CD14-positive monocyte (primary cell): Measurements from ENCODE around the gene RIPK1. TPM values are rescaled to one million over a fixed set of nuclear protein-coding genes. Genes with fewer than 3 reads are reported as not detected.

Experiments
- DNase-seq, 3 donors: peaks; one replicate each; pipeline ENCODE4 v3.0.0-alpha.2; 2011 to 2022
- H2AFZ ChIP-seq: 2 replicates; pipeline ENCODE4 v1.6.0; 2012; ENCODE audit warnings: mild to moderate bottlenecking, low read depth, low read length, inconsistent platforms; ENCODE audit not compliant: insufficient read depth, poor library complexity, severe bottlenecking
- H3K27ac ChIP-seq, 2 donors: 1 replicate in 1 of 2; 2 replicates in 1 of 2; pipeline ENCODE4 v1.5.1; 2012 to 2013; ENCODE audit warnings: low read length in 2 of 2, control low read depth in 1 of 2, inconsistent platforms in 1 of 2, low read depth in 1 of 2, mild to moderate bottlenecking in 1 of 2
- H3K27me3 ChIP-seq, 2 donors: one replicate each; pipeline versions ENCODE4 v1.6.0 to v1.6.1; 2011 to 2013; ENCODE audit warnings: low read length in 2 of 2; ENCODE audit not compliant: control insufficient read depth in 2 of 2, insufficient read depth in 2 of 2
- H3K36me3 ChIP-seq, 2 donors: replicated peaks in 1 of 2; 1 replicate in 1 of 2; 2 replicates in 1 of 2; pipeline versions ENCODE4 v1.5.1 to v1.6.1; 2012 to 2013; ENCODE audit warnings: low read length in 2 of 2, control low read depth in 1 of 2, inconsistent platforms in 1 of 2, mild to moderate bottlenecking in 1 of 2; ENCODE audit not compliant: insufficient read depth in 2 of 2, control insufficient read depth in 1 of 2
- H3K4me1 ChIP-seq, 2 donors: 1 replicate in 1 of 2; 2 replicates in 1 of 2; pipeline versions ENCODE4 v1.5.1 to v1.6.1; 2012 to 2013; ENCODE audit warnings: low read length in 2 of 2, control low read depth in 1 of 2, inconsistent platforms in 1 of 2, mild to moderate bottlenecking in 1 of 2, moderate library complexity in 1 of 2; ENCODE audit not compliant: insufficient read depth in 2 of 2, control insufficient read depth in 1 of 2
- H3K4me2 ChIP-seq: replicated peaks from 2 replicates; pipeline ENCODE3; 2012; ENCODE audit warnings: low read length, moderate library complexity, mild to moderate bottlenecking; ENCODE audit not compliant: poor library complexity, severe bottlenecking; ENCODE audit errors: extremely low read depth
- H3K4me3 ChIP-seq, 3 experiments: fragments of 200-600 bp in 1 of 3; sonication (generic) in 1 of 3; replicated peaks in 1 of 3; 1 replicate in 2 of 3; 2 replicates in 1 of 3; pipeline ENCODE4 v1.5.1; 2011 to 2013; ENCODE audit warnings: low read length in 3 of 3, mild to moderate bottlenecking in 3 of 3, control low read depth in 2 of 3, low read depth in 2 of 3, inconsistent platforms in 1 of 3, moderate library complexity in 1 of 3
- H3K79me2 ChIP-seq: 2 replicates; pipeline ENCODE4 v1.6.0; 2012; ENCODE audit warnings: mild to moderate bottlenecking, control low read depth, inconsistent platforms, low read length, moderate library complexity; ENCODE audit not compliant: insufficient read depth
- H3K9ac ChIP-seq: 2 replicates; pipeline ENCODE4 v1.6.0; 2017; ENCODE audit warnings: low read length, mild to moderate bottlenecking; ENCODE audit not compliant: insufficient read depth, poor library complexity, severe bottlenecking
- H3K9me3 ChIP-seq, 2 donors: replicated peaks in 1 of 2; 1 replicate in 1 of 2; 2 replicates in 1 of 2; pipeline versions ENCODE4 v1.5.1 to v1.6.1; 2012 to 2013; ENCODE audit warnings: low read length in 2 of 2, control low read depth in 1 of 2; ENCODE audit not compliant: control insufficient read depth in 1 of 2, insufficient read depth in 1 of 2
- H4K20me1 ChIP-seq: 2 replicates; pipeline ENCODE4 v1.6.0; 2012; ENCODE audit warnings: mild to moderate bottlenecking, low read length, control low read depth, moderate library complexity; ENCODE audit not compliant: insufficient read depth
- H3K27ac Mint-ChIP-seq, 7 donors: one replicate each; pipeline ENCODE4 v1.8.0; 2020; ENCODE audit warnings: mild to moderate bottlenecking in 7 of 7, mixed read lengths in 7 of 7, moderate library complexity in 6 of 7, inconsistent platforms in 2 of 7
- H3K27me3 Mint-ChIP-seq, 3 donors: one replicate each; pipeline ENCODE4 v1.8.0; 2021 to 2022; ENCODE audit warnings: low read depth in 3 of 3, mild to moderate bottlenecking in 3 of 3, mixed read lengths in 3 of 3, moderate library complexity in 3 of 3, inconsistent platforms in 1 of 3
- H3K36me3 Mint-ChIP-seq, 2 donors: one replicate each; pipeline ENCODE4 v1.8.0; 2020; ENCODE audit warnings: mixed read lengths in 2 of 2, inconsistent platforms in 1 of 2, mild to moderate bottlenecking in 1 of 2
- H3K4me1 Mint-ChIP-seq: one replicate; pipeline ENCODE4 v1.8.0; 2020; ENCODE audit warnings: mild to moderate bottlenecking, mixed read lengths
- H3K4me3 Mint-ChIP-seq, 2 donors: one replicate each; pipeline ENCODE4 v1.8.0; 2020; ENCODE audit warnings: mild to moderate bottlenecking in 2 of 2, mixed read lengths in 2 of 2, moderate library complexity in 1 of 2
- H3K9me3 Mint-ChIP-seq, 7 donors: one replicate each; pipeline ENCODE4 v1.8.0; 2020 to 2022; ENCODE audit warnings: mixed read lengths in 7 of 7, mild to moderate bottlenecking in 6 of 7, moderate library complexity in 6 of 7, inconsistent platforms in 2 of 7
- CTCF ChIP-seq: fragments of 200-600 bp; IDR thresholded peaks from one replicate; pipeline ENCODE4 v1.8.0; 2022; ENCODE audit warnings: antibody characterized with exemption, mild to moderate bottlenecking
- WGBS: methylation state at CpG from one replicate; pipeline ENCODE4 v1.1.5; 2013; ENCODE audit warnings: missing lambda C conversion rate; ENCODE audit not compliant: insufficient coverage; 5-methylcytosine and 5-hydroxymethylcytosine counted together
- intact Hi-C, 2 donors: fragments of 100-400 bp; cut with micrococcal nuclease; formaldehyde crosslinking; loops; one replicate each; pipeline versions ENCODE4 v1.15.0 to v1.15.1; 2023
- polyA plus RNA-seq, 3 donors: library from polyadenylated mRNA; depleted of rRNA in 1 of 3; unstranded in 2 of 3; stranded (reverse) in 1 of 3; fragments of 300-500 nt in 2 of 3; fragments of >200 nt in 1 of 3; fragmentation: Illumina TruSeq in 2 of 3; gene quantifications; 1 replicate in 2 of 3; 2 replicates in 1 of 3; pipeline ENCODE4 v1.2.3, GENCODE V29; 2012 to 2021

The RIPK1 gene
- polyA plus RNA-seq, 3 donors: 6.0 to 9.6 (median 9.6) TPM

GRCh38 chr6:3131695-3132094 is 63.4 kb downstream of the RIPK1 start:
- H3K36me3 Mint-ChIP-seq: peaks cover 3 to 7% of the 10 kb centered on the region in 2 donors

GRCh38 chr6:3133515-3133914 is 65.2 kb downstream of the RIPK1 start:
- Histone ChIP-seq H3K4me3 (no peak overlapping the region), H3K4me1 (peaks cover 7 to 10% of the 10 kb centered on the region in 2 donors), H3K36me3 (peaks cover 0 to 5% of the 10 kb centered on the region in 2 donors), H3K27ac (no peak overlapping the region), H3K27me3 (no peaks in the 10 kb centered on the region), H2AFZ (no peak overlapping the region), H3K9ac (no peak overlapping the region), H3K9me3 (no peaks in the 10 kb centered on the region), H4K20me1 (no peaks in the 10 kb centered on the region), H3K79me2 (no peaks in the 10 kb centered on the region), H3K4me2 (no peak overlapping the region)
- peaks cover 10% of the 10 kb centered on the region for H3K4me1 Mint-ChIP-seq
- DNase-seq: no peak
- H3K27ac Mint-ChIP-seq: no peak overlapping the region
- peaks cover 0 to 3% (median 1%) of the 10 kb centered on the region in 3 donors for H3K27me3 Mint-ChIP-seq
- no peaks in the 10 kb centered on the region for H3K9me3 Mint-ChIP-seq
- TF ChIP-seq CTCF: no peak
- H3K36me3 Mint-ChIP-seq: peaks cover 7 to 12% of the 10 kb centered on the region in 2 donors
- intact Hi-C loops: no loop called here
- no peak overlapping the region for H3K4me3 Mint-ChIP-seq
- 97% methylated on average over 4 of the region's 9 CpGs for WGBS

More at GRCh38 chr6:3131695-3132094, 63.4 kb downstream of the RIPK1 start:
- H3K4me3 ChIP-seq: no peak overlapping the region
- H3K27ac ChIP-seq: no peak overlapping the region
- no peak overlapping the region for H3K4me2 ChIP-seq
- H4K20me1 ChIP-seq: no peaks in the 10 kb centered on the region
- H3K9me3 ChIP-seq: no peaks in the 10 kb centered on the region
- H3K4me1 ChIP-seq: peaks cover 0 to under 1% of the 10 kb centered on the region in 2 donors
- H3K27me3 ChIP-seq: no peaks in the 10 kb centered on the region
- DNase-seq: no peak
- no peaks in the 10 kb centered on the region for H3K9me3 Mint-ChIP-seq
- intact Hi-C loops: no loop called here
- no peak overlapping the region for H3K9ac ChIP-seq
- 95% methylated on average over 15 of the region's 15 CpGs for WGBS
- H3K79me2 ChIP-seq: no peaks in the 10 kb centered on the region
- H3K36me3 ChIP-seq: peaks cover 0 to 5% of the 10 kb centered on the region in 2 donors
- no peaks in the 10 kb centered on the region for H3K4me1 Mint-ChIP-seq
- H3K27ac Mint-ChIP-seq: no peak overlapping the region
- no peak for TF ChIP-seq CTCF
- no peak overlapping the region for H3K4me3 Mint-ChIP-seq
- H2AFZ ChIP-seq: no peak overlapping the region
- H3K27me3 Mint-ChIP-seq: peaks cover 0 to 3% (median 1%) of the 10 kb centered on the region in 3 donors
